CD8-positive, alpha-beta memory T cell (primary cell): ENCODE results near the gene TMEM132D. TPM values are rescaled to one million over a fixed set of nuclear protein-coding genes. Genes with fewer than 3 reads are reported as not detected.

Source experiments
- CTCF ChIA-PET: fragments of 350-600 bp; sonication (Branson Sonifier 250); formaldehyde crosslinking; loops from one replicate; lab custom pipeline; 2021; ENCODE audit warnings: antibody characterized with exemption; lab: Charles Lee
- POLR2A ChIA-PET: fragments of 350-600 bp; sonication (Branson Sonifier 250); formaldehyde crosslinking; loops from one replicate; lab custom pipeline; 2021; ENCODE audit warnings: antibody characterized with exemption; lab: Charles Lee
- DNase-seq, 5 donors: peaks; one replicate each; pipeline versions ENCODE4 v3.0.0 to v3.0.0-alpha.2; 2020 to 2022; ENCODE audit warnings: mixed read lengths in 1 of 5
- H3K27ac ChIP-seq: one replicate; pipeline ENCODE4 v1.7.0; 2013; ENCODE audit warnings: low read depth, mild to moderate bottlenecking, low read length, moderate library complexity
- H3K27me3 ChIP-seq: 2 replicates; pipeline ENCODE4 v1.7.0; 2013; ENCODE audit warnings: low read length, mild to moderate bottlenecking; ENCODE audit not compliant: insufficient read depth, poor library complexity, severe bottlenecking
- H3K36me3 ChIP-seq: 2 replicates; pipeline ENCODE4 v1.7.0; 2013; ENCODE audit warnings: mild to moderate bottlenecking, low read length, moderate library complexity; ENCODE audit not compliant: insufficient read depth
- H3K4me1 ChIP-seq: 2 replicates; pipeline ENCODE4 v1.7.0; 2013; ENCODE audit warnings: mild to moderate bottlenecking, low read length, moderate library complexity; ENCODE audit not compliant: insufficient read depth
- H3K4me3 ChIP-seq: 2 replicates; pipeline ENCODE4 v1.7.0; 2013; ENCODE audit warnings: mild to moderate bottlenecking, low read length
- H3K9me3 ChIP-seq: 2 replicates; pipeline ENCODE4 v1.7.0; 2013; ENCODE audit warnings: mild to moderate bottlenecking, low read length
- H3K27ac Mint-ChIP-seq, 8 donors: one replicate each; pipeline ENCODE4 v1.8.0; 2020 to 2021; ENCODE audit warnings: mixed read lengths in 8 of 8, mild to moderate bottlenecking in 6 of 8, inconsistent platforms in 3 of 8, moderate library complexity in 3 of 8
- H3K27me3 Mint-ChIP-seq, 2 donors: one replicate each; pipeline ENCODE4 v1.8.0; 2020 to 2021; ENCODE audit warnings: mixed read lengths in 2 of 2, mild to moderate bottlenecking in 1 of 2, moderate library complexity in 1 of 2
- H3K36me3 Mint-ChIP-seq, 3 donors: one replicate each; pipeline ENCODE4 v1.8.0; 2020 to 2021; ENCODE audit warnings: mixed read lengths in 3 of 3, inconsistent platforms in 1 of 3, mild to moderate bottlenecking in 1 of 3
- H3K4me1 Mint-ChIP-seq, 3 donors: one replicate each; pipeline ENCODE4 v1.8.0; 2020 to 2021; ENCODE audit warnings: mixed read lengths in 3 of 3, inconsistent platforms in 1 of 3, mild to moderate bottlenecking in 1 of 3
- H3K4me3 Mint-ChIP-seq, 7 donors: one replicate each; pipeline ENCODE4 v1.8.0; 2020 to 2021; ENCODE audit warnings: mixed read lengths in 7 of 7, mild to moderate bottlenecking in 6 of 7, moderate library complexity in 4 of 7, inconsistent platforms in 2 of 7
- H3K9me3 Mint-ChIP-seq, 5 donors: one replicate each; pipeline ENCODE4 v1.8.0; 2020 to 2022; ENCODE audit warnings: mixed read lengths in 5 of 5, mild to moderate bottlenecking in 3 of 5, moderate library complexity in 2 of 5, inconsistent platforms in 1 of 5
- polyA plus RNA-seq: library from polyadenylated mRNA; unstranded; fragments of 300-500 nt; fragmentation: Illumina TruSeq; gene quantifications from one replicate; pipeline ENCODE4 v1.2.3, GENCODE V29; 2021
- total RNA-seq, 2 experiments: library from RNA; stranded (reverse); gene quantifications; one replicate each; pipeline ENCODE4 v1.2.3, GENCODE V29; 2021

Gene TMEM132D
- total and polyA plus RNA-seq, 3 experiments from 2014 or later: not detected

- Mint-ChIP-seq H3K4me3 (no peak overlapping the region), H3K27ac (no peak overlapping the region), H3K27me3 (no peaks in the 10 kb centered on the region), H3K36me3 (no peaks in the 10 kb centered on the region), H3K4me1 (no peaks in the 10 kb centered on the region), H3K9me3 (peaks cover 0 to 5% (median 2%) of the 10 kb centered on the region in 5 donors)
- no peak for DNase-seq
- no peak overlapping the region for H3K27ac ChIP-seq
- no peaks in the 10 kb centered on the region for H3K27me3 ChIP-seq
- H3K4me3 ChIP-seq: no peak overlapping the region
- ChIA-PET CTCF (no interaction called here), POLR2A (no interaction called here)
- no peaks in the 10 kb centered on the region for H3K9me3 ChIP-seq
- no peaks in the 10 kb centered on the region for H3K36me3 ChIP-seq
- no peaks in the 10 kb centered on the region for H3K4me1 ChIP-seq
These were observed 814.2 kb downstream of the TMEM132D start for GRCh38 chr12:129089576-129089975.

- no peak overlapping the region for H3K27ac Mint-ChIP-seq
- CTCF ChIA-PET: no interaction called here
These were observed 818.7 kb downstream of the TMEM132D start for GRCh38 chr12:129084875-129085826.

GRCh38 chr12:129083121-129083840, 820.5 kb downstream of the TMEM132D start:
- no peak for DNase-seq
- Mint-ChIP-seq H3K9me3 (no peaks in the 10 kb centered on the region), H3K36me3 (no peaks in the 10 kb centered on the region), H3K27ac (no peak overlapping the region), H3K4me3 (no peak overlapping the region), H3K27me3 (peaks cover 0 to 2% of the 10 kb centered on the region in 2 donors), H3K4me1 (no peaks in the 10 kb centered on the region)
- no peak overlapping the region for H3K4me3 ChIP-seq
- ChIA-PET CTCF (no interaction called here), POLR2A (no interaction called here)
- no peak overlapping the region for H3K27ac ChIP-seq
- no peaks in the 10 kb centered on the region for H3K9me3 ChIP-seq
- no peaks in the 10 kb centered on the region for H3K4me1 ChIP-seq
- no peaks in the 10 kb centered on the region for H3K27me3 ChIP-seq
- no peaks in the 10 kb centered on the region for H3K36me3 ChIP-seq

More at GRCh38 chr12:129084875-129085826, 818.7 kb downstream of the TMEM132D start:
- Mint-ChIP-seq H3K36me3 (no peaks in the 10 kb centered on the region), H3K4me1 (no peaks in the 10 kb centered on the region), H3K27me3 (peaks cover 0 to 2% of the 10 kb centered on the region in 2 donors), H3K9me3 (no peaks in the 10 kb centered on the region), H3K4me3 (no peak overlapping the region)
- POLR2A ChIA-PET: no interaction called here
- DNase-seq: no peak
- Histone ChIP-seq H3K36me3 (no peaks in the 10 kb centered on the region), H3K4me3 (no peak overlapping the region), H3K27ac (no peak overlapping the region), H3K4me1 (no peaks in the 10 kb centered on the region), H3K27me3 (no peaks in the 10 kb centered on the region), H3K9me3 (no peaks in the 10 kb centered on the region)

GRCh38 chr12:129082441-129082840, 821.4 kb downstream of the TMEM132D start:
- CTCF ChIA-PET: no interaction called here
- POLR2A ChIA-PET: no interaction called here
- Histone ChIP-seq H3K27ac (no peak overlapping the region), H3K27me3 (no peaks in the 10 kb centered on the region), H3K4me1 (no peaks in the 10 kb centered on the region), H3K36me3 (no peaks in the 10 kb centered on the region), H3K9me3 (no peaks in the 10 kb centered on the region), H3K4me3 (no peak overlapping the region)
- Mint-ChIP-seq H3K27me3 (peaks cover 0 to 2% of the 10 kb centered on the region in 2 donors), H3K27ac (no peak overlapping the region), H3K9me3 (no peaks in the 10 kb centered on the region), H3K4me3 (no peak overlapping the region), H3K4me1 (no peaks in the 10 kb centered on the region), H3K36me3 (no peaks in the 10 kb centered on the region)
- DNase-seq: no peak

- Histone ChIP-seq H3K9me3 (no peaks in the 10 kb centered on the region), H3K4me3 (no peak overlapping the region), H3K36me3 (no peaks in the 10 kb centered on the region), H3K27ac (no peak overlapping the region), H3K27me3 (no peaks in the 10 kb centered on the region), H3K4me1 (no peaks in the 10 kb centered on the region)
- Mint-ChIP-seq H3K27me3 (peaks cover 0 to 2% of the 10 kb centered on the region in 2 donors), H3K4me3 (no peak overlapping the region), H3K36me3 (no peaks in the 10 kb centered on the region), H3K4me1 (no peaks in the 10 kb centered on the region), H3K27ac (no peak overlapping the region), H3K9me3 (no peaks in the 10 kb centered on the region)
- POLR2A ChIA-PET: no interaction called here
- CTCF ChIA-PET: no interaction called here
- no peak for DNase-seq
These were observed 822.0 kb downstream of the TMEM132D start for GRCh38 chr12:129081755-129082250.

GRCh38 chr12:129080821-129081220, 823.0 kb downstream of the TMEM132D start:
- Histone ChIP-seq H3K9me3 (no peaks in the 10 kb centered on the region), H3K4me1 (no peaks in the 10 kb centered on the region), H3K27ac (no peak overlapping the region), H3K4me3 (no peak overlapping the region), H3K36me3 (no peaks in the 10 kb centered on the region), H3K27me3 (no peaks in the 10 kb centered on the region)
- no peak overlapping the region for H3K27ac Mint-ChIP-seq
- POLR2A ChIA-PET: no interaction called here
- no peaks in the 10 kb centered on the region for H3K4me1 Mint-ChIP-seq
- CTCF ChIA-PET: no interaction called here
- DNase-seq: no peak
- no peak overlapping the region for H3K4me3 Mint-ChIP-seq
- no peaks in the 10 kb centered on the region for H3K9me3 Mint-ChIP-seq
- peaks cover 0 to 5% of the 10 kb centered on the region in 2 donors for H3K27me3 Mint-ChIP-seq
- no peaks in the 10 kb centered on the region for H3K36me3 Mint-ChIP-seq

GRCh38 chr12:129080391-129080790, 823.4 kb downstream of the TMEM132D start:
- ChIA-PET CTCF (no interaction called here), POLR2A (no interaction called here)
- Mint-ChIP-seq H3K4me1 (no peaks in the 10 kb centered on the region), H3K4me3 (no peak overlapping the region), H3K9me3 (no peaks in the 10 kb centered on the region), H3K27ac (no peak overlapping the region), H3K36me3 (no peaks in the 10 kb centered on the region), H3K27me3 (peaks cover 0 to 5% of the 10 kb centered on the region in 2 donors)
- Histone ChIP-seq H3K36me3 (no peaks in the 10 kb centered on the region), H3K4me3 (no peak overlapping the region), H3K27me3 (no peaks in the 10 kb centered on the region), H3K27ac (no peak overlapping the region), H3K9me3 (no peaks in the 10 kb centered on the region), H3K4me1 (no peaks in the 10 kb centered on the region)
- DNase-seq: no peak

- peaks cover 0 to 5% of the 10 kb centered on the region in 2 donors for H3K27me3 Mint-ChIP-seq
- H3K4me1 Mint-ChIP-seq: no peaks in the 10 kb centered on the region
- H3K36me3 Mint-ChIP-seq: no peaks in the 10 kb centered on the region
- ChIA-PET POLR2A (no interaction called here), CTCF (no interaction called here)
- H3K27me3 ChIP-seq: no peaks in the 10 kb centered on the region
- no peaks in the 10 kb centered on the region for H3K4me1 ChIP-seq
- H3K27ac Mint-ChIP-seq: no peak overlapping the region
- H3K36me3 ChIP-seq: no peaks in the 10 kb centered on the region
- no peak overlapping the region for H3K4me3 Mint-ChIP-seq
- no peak for DNase-seq
- no peak overlapping the region for H3K4me3 ChIP-seq
- no peaks in the 10 kb centered on the region for H3K9me3 ChIP-seq
- H3K27ac ChIP-seq: no peak overlapping the region
- no peaks in the 10 kb centered on the region for H3K9me3 Mint-ChIP-seq
These were observed 824.1 kb downstream of the TMEM132D start for GRCh38 chr12:129079719-129080118.
